ENCODE measurements around the gene SETD1B. TPM values are rescaled to one million over a fixed set of nuclear protein-coding genes. Genes with fewer than 3 reads are reported as not detected.

SETD1B gene
- total and polyA plus RNA-seq, 2 donors (not counting 3 experiments of a cell fraction or from before 2014, with no cell fraction given) = 2.6 to 27.0 TPM

- no peaks in the 10 kb centered on the region for H3K27me3 ChIP-seq (ENCODE audit: control insufficient read depth in 2 of 2, insufficient read depth in 2 of 2, low read length in 2 of 2)
- no peak for FAIRE-seq
- DNase-seq (ENCODE audit: low read depth, low spot score) = no peak
- intact Hi-C loops (cut with micrococcal nuclease) (no loop called here), dilution Hi-C loops (cut with MboI; ENCODE audit: extremely low pct_ligation_motif_present, low sequenced_read_pairs) (no loop called here)
- H3K9me3 ChIP-seq (replicated peaks; ENCODE audit: control insufficient read depth, insufficient read depth, low read length) = no peaks in the 10 kb centered on the region
- TF ChIP-seq JUN (IDR thresholded peaks at IDR 0.05; ENCODE audit: borderline replicate concordance, insufficient read depth, insufficient read length, low read depth) = no peak
- TF ChIP-seq EZH2 (IDR thresholded peaks at IDR 0.05; ENCODE audit: borderline replicate concordance, low read depth, low read length, severe bottlenecking) = no peak
- TF ChIP-seq MAX (IDR thresholded peaks at IDR 0.05; ENCODE audit: insufficient read depth, insufficient read length) = no peak
- no peak for TF ChIP-seq MYC (IDR thresholded peaks at IDR 0.05; ENCODE audit: low read depth, low read length)
- TF ChIP-seq FOS (IDR thresholded peaks at IDR 0.05; ENCODE audit: borderline replicate concordance, insufficient read depth, low read length) = no peak
- no peak for TF ChIP-seq CTCF (IDR thresholded peaks at IDR 0.05; ENCODE audit: extremely low read depth in 1 of 2, insufficient read depth in 1 of 2, low read depth in 1 of 2, low read length in 2 of 2)
- TF ChIP-seq GATA2 (IDR thresholded peaks at IDR 0.05; ENCODE audit: insufficient read depth, insufficient read length, low read depth, low read length) = no peak
- no peak for TF ChIP-seq POLR2A (IDR thresholded peaks at IDR 0.05; ENCODE audit: low read depth, low read length)
- TF ChIP-seq POLR2AphosphoS5 (IDR thresholded peaks at IDR 0.05; ENCODE audit: insufficient read depth, low read depth, low read length) = no peak
- no peak overlapping the region for H3K4me2 ChIP-seq (ENCODE audit: insufficient read depth, low read length)
- no peak overlapping the region for H3K27ac ChIP-seq (ENCODE audit: insufficient read depth, low read depth, low read length)
- ChIA-PET POLR2A (no interaction called here), CTCF (interaction anchor here (1.3 to 4.0 kb wide), 3 partner anchors 17 to 35 kb away, joined by 3 to 17 read pairs (median 16); partner anchors contain the start of gene RHOF)
- no peaks in the 10 kb centered on the region for H4K20me1 ChIP-seq (replicated peaks; ENCODE audit: control insufficient read depth, extremely low read depth, insufficient read depth, low read length)
- no peaks in the 10 kb centered on the region for H3K79me2 ChIP-seq (ENCODE audit: control insufficient read depth, insufficient read depth, low read length)
- BruUV-seq (replicated peaks) = no TSS peak
- peaks cover 14 to 38% of the 10 kb centered on the region in 2 experiments for H3K36me3 ChIP-seq (ENCODE audit: control insufficient read depth in 2 of 2, extremely low read depth in 1 of 2, insufficient read depth in 2 of 2, low read length in 2 of 2)
- H3K9ac ChIP-seq (replicated peaks; ENCODE audit: extremely low read depth, insufficient read depth, low read length) = no peak overlapping the region
- H3K4me3 ChIP-seq (replicated peaks in 1 of 3; ENCODE audit: insufficient read depth in 1 of 3, low read depth in 1 of 3, low read length in 3 of 3) = no peak overlapping the region
- no peaks in the 10 kb centered on the region for H3K4me1 ChIP-seq (ENCODE audit: control insufficient read depth, extremely low read depth, insufficient read depth, low read length)
- H2AFZ ChIP-seq (ENCODE audit: low read depth, low read length) = no peak overlapping the region
- no peaks in the 10 kb centered on the region for H3K9me1 ChIP-seq (replicated peaks; ENCODE audit: control insufficient read depth, extremely low read depth, insufficient read depth, low read length)
Measured at GRCh38 chr12:121828826-121829225, 25.0 kb downstream of the SETD1B start.

Measured in endothelial cell of umbilical vein (primary cell).